Suppressor macrophage treated with lipopolysaccharide for 1 hour (primary cell): Measurements from ENCODE around the gene CPAMD8.

Experiments used
- DNase-seq, 3 donors: peaks; one replicate each; pipeline ENCODE4 v3.0.0-alpha.2; 2020 to 2022

CPAMD8 gene

GRCh38 chr19:16869331-16869972, 157.2 kb downstream of the CPAMD8 start:
- no peak for DNase-seq

- no peak for DNase-seq
These were observed 158.0 kb downstream of the CPAMD8 start for GRCh38 chr19:16868423-16869130.

- no peak for DNase-seq
These were observed 159.4 kb downstream of the CPAMD8 start for GRCh38 chr19:16867211-16867610.

GRCh38 chr19:16862826-16863415, 163.7 kb downstream of the CPAMD8 start:
- peak; percentile 68 to 80 (median 79) for DNase-seq

GRCh38 chr19:16861834-16862233, 164.8 kb downstream of the CPAMD8 start:
- DNase-seq: no peak

GRCh38 chr19:16861011-16861410, 165.6 kb downstream of the CPAMD8 start:
- DNase-seq: no peak

- no peak for DNase-seq
These were observed 166.5 kb downstream of the CPAMD8 start for GRCh38 chr19:16860118-16860517.

GRCh38 chr19:16859626-16860025, 167.0 kb downstream of the CPAMD8 start:
- no peak for DNase-seq

- DNase-seq: no peak
These were observed 170.5 kb downstream of the CPAMD8 start for GRCh38 chr19:16856091-16856490.

- no peak for DNase-seq
These were observed 173.5 kb downstream of the CPAMD8 start for GRCh38 chr19:16853066-16853465.

GRCh38 chr19:16851031-16851712, 175.4 kb downstream of the CPAMD8 start:
- DNase-seq: no peak

- DNase-seq: no peak
These were observed 176.5 kb downstream of the CPAMD8 start for GRCh38 chr19:16850133-16850532.

GRCh38 chr19:16849168-16849567, 177.4 kb downstream of the CPAMD8 start:
- no peak for DNase-seq

GRCh38 chr19:16847430-16847829, 179.2 kb downstream of the CPAMD8 start:
- DNase-seq: peak; percentile 50 to 58 (median 56)

GRCh38 chr19:16846901-16847300, 179.7 kb downstream of the CPAMD8 start:
- DNase-seq: no peak
